Ascending aorta (tissue), 2 donors: ENCODE measurements around the gene WNT3A. TPM values are rescaled to one million over a fixed set of nuclear protein-coding genes. Genes with fewer than 3 reads are reported as not detected.

Source experiments
- DNase-seq, 2 donors: peaks; one replicate each; pipeline ENCODE4 v3.0.0-alpha.2; 2019; ENCODE audit warnings: low spot score in 2 of 2
- H3K27ac ChIP-seq, 2 donors: fragments of 200-600 bp; sonication (generic); one replicate each; pipeline ENCODE4 v1.5.1; 2016 to 2017; ENCODE audit warnings: mild to moderate bottlenecking in 1 of 2
- H3K27me3 ChIP-seq: fragments of 200-600 bp; sonication (generic); one replicate; pipeline ENCODE4 v1.5.1; 2017
- H3K36me3 ChIP-seq, 2 donors: fragments of 200-600 bp; sonication (generic); one replicate each; pipeline ENCODE4 v1.5.1; 2016
- H3K4me1 ChIP-seq, 2 donors: fragments of 200-600 bp; sonication (generic); one replicate each; pipeline ENCODE4 v1.5.1; 2016 to 2017; ENCODE audit warnings: mild to moderate bottlenecking in 1 of 2
- H3K4me3 ChIP-seq, 2 donors: fragments of 200-600 bp; sonication (generic); one replicate each; pipeline ENCODE4 v1.5.1; 2016 to 2017; ENCODE audit warnings: mild to moderate bottlenecking in 1 of 2
- H3K9me3 ChIP-seq, 2 donors: fragments of 200-600 bp; sonication (generic); one replicate each; pipeline ENCODE4 v1.5.1; 2016
- intact Hi-C: fragments of 100-400 bp; cut with DNase I; formaldehyde crosslinking; loops from one replicate; pipeline ENCODE4 v1.15.1; 2023
- total RNA-seq: library from RNA; depleted of rRNA; stranded (reverse); fragments of >200 nt; gene quantifications from one replicate; pipeline ENCODE4 v1.1.0, GENCODE V29; 2016
- TF ChIP-seq, protein P1 (sequence below), 3 experiments: fragments of 200-600 bp in 2 of 3; fragments of 450-650 bp in 1 of 3; sonication (generic) in 2 of 3; IDR thresholded peaks; one replicate each; pipeline ENCODE4 v1.5.1; 2016 to 2019; ENCODE audit warnings: antibody characterized with exemption in 3 of 3, mild to moderate bottlenecking in 1 of 3, moderate library complexity in 1 of 3

The WNT3A gene
- total RNA-seq, 1 donor from 2014 or later: not detected

GRCh38 chr1:228061411-228062084 is 54.8 kb downstream of the WNT3A start:
- TF ChIP-seq, protein P1, sequence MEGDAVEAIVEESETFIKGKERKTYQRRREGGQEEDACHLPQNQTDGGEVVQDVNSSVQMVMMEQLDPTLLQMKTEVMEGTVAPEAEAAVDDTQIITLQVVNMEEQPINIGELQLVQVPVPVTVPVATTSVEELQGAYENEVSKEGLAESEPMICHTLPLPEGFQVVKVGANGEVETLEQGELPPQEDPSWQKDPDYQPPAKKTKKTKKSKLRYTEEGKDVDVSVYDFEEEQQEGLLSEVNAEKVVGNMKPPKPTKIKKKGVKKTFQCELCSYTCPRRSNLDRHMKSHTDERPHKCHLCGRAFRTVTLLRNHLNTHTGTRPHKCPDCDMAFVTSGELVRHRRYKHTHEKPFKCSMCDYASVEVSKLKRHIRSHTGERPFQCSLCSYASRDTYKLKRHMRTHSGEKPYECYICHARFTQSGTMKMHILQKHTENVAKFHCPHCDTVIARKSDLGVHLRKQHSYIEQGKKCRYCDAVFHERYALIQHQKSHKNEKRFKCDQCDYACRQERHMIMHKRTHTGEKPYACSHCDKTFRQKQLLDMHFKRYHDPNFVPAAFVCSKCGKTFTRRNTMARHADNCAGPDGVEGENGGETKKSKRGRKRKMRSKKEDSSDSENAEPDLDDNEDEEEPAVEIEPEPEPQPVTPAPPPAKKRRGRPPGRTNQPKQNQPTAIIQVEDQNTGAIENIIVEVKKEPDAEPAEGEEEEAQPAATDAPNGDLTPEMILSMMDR (IDR thresholded peaks at IDR 0.05): no peak
- Histone ChIP-seq H3K4me1 (no peaks in the 10 kb centered on the region), H3K27ac (no peak overlapping the region), H3K36me3 (no peaks in the 10 kb centered on the region), H3K9me3 (no peaks in the 10 kb centered on the region), H3K27me3 (peaks cover 34% of the 10 kb centered on the region), H3K4me3 (no peak overlapping the region)
- intact Hi-C loops: no loop called here
- no peak for DNase-seq

- H3K27ac ChIP-seq: no peak overlapping the region
- TF ChIP-seq, protein P1 (IDR thresholded peaks at IDR 0.05): no peak
- H3K36me3 ChIP-seq: no peaks in the 10 kb centered on the region
- no peak overlapping the region for H3K4me3 ChIP-seq
- no peaks in the 10 kb centered on the region for H3K4me1 ChIP-seq
- DNase-seq: no peak
- peaks cover 34% of the 10 kb centered on the region for H3K27me3 ChIP-seq
- no peaks in the 10 kb centered on the region for H3K9me3 ChIP-seq
- intact Hi-C loops: no loop called here
Observed at GRCh38 chr1:228062085-228062791, 55.4 kb downstream of the WNT3A start.

- Histone ChIP-seq H3K4me1 (no peaks in the 10 kb centered on the region), H3K27me3 (peaks cover 34% of the 10 kb centered on the region), H3K27ac (no peak overlapping the region), H3K9me3 (no peaks in the 10 kb centered on the region), H3K36me3 (no peaks in the 10 kb centered on the region), H3K4me3 (no peak overlapping the region)
- intact Hi-C loops: no loop called here
- no peak for DNase-seq
- TF ChIP-seq, protein P1 (IDR thresholded peaks at IDR 0.05): no peak
Observed at GRCh38 chr1:228062812-228063211, 56.0 kb downstream of the WNT3A start.

- Histone ChIP-seq H3K4me3 (no peak overlapping the region), H3K27me3 (peaks cover 34% of the 10 kb centered on the region), H3K36me3 (no peaks in the 10 kb centered on the region), H3K27ac (no peak overlapping the region), H3K9me3 (no peaks in the 10 kb centered on the region), H3K4me1 (no peaks in the 10 kb centered on the region)
- intact Hi-C loops: no loop called here
- DNase-seq: no peak
- TF ChIP-seq, protein P1 (IDR thresholded peaks at IDR 0.05): no peak
Observed at GRCh38 chr1:228063251-228064191, 56.7 kb downstream of the WNT3A start.

- TF ChIP-seq, protein P1 (IDR thresholded peaks at IDR 0.05): no peak
- H3K27me3 ChIP-seq: peaks cover 27% of the 10 kb centered on the region
- H3K9me3 ChIP-seq: no peaks in the 10 kb centered on the region
- intact Hi-C loops: no loop called here
- H3K36me3 ChIP-seq: no peaks in the 10 kb centered on the region
- no peaks in the 10 kb centered on the region for H3K4me1 ChIP-seq
- no peak overlapping the region for H3K4me3 ChIP-seq
- no peak overlapping the region for H3K27ac ChIP-seq
- DNase-seq: no peak
Observed at GRCh38 chr1:228064296-228064695, 57.5 kb downstream of the WNT3A start.
